Heart right ventricle (tissue), 16 donors: ENCODE data around the gene NECAB2. TPM values are rescaled to one million over a fixed set of nuclear protein-coding genes. Genes with fewer than 3 reads are reported as not detected.

Source experiments
- ATAC-seq, 8 donors: fragments of 200-7000 bp; cut with Tn5 transposase; one replicate each; pipeline ENCODE4 v1.9.1; 2020; ENCODE audit warnings: mild to moderate bottlenecking in 8 of 8, moderate library complexity in 8 of 8, moderate number of reproducible peaks in 1 of 8
- DNase-seq, 2 donors: peaks; one replicate each; pipeline ENCODE4 v3.0.0-alpha.2; 2020
- H3K27ac ChIP-seq, 10 donors: fragments of 200-600 bp; sonication (generic) in 2 of 10; one replicate each; pipeline versions ENCODE4 v1.5.0 to v1.8.0; 2020 to 2022; ENCODE audit warnings: mild to moderate bottlenecking in 3 of 10
- H3K27me3 ChIP-seq, 7 donors: fragments of 200-600 bp; one replicate each; pipeline ENCODE4 v1.8.0; 2021 to 2022; ENCODE audit warnings: mild to moderate bottlenecking in 2 of 7
- H3K36me3 ChIP-seq, 9 donors: fragments of 200-600 bp; sonication (generic) in 1 of 9; one replicate each; pipeline versions ENCODE4 v1.5.0 to v1.8.0; 2020 to 2022; ENCODE audit warnings: mild to moderate bottlenecking in 2 of 9
- H3K4me1 ChIP-seq, 9 donors: fragments of 200-600 bp; sonication (generic) in 1 of 9; one replicate each; pipeline versions ENCODE4 v1.5.0 to v1.8.0; 2020 to 2022; ENCODE audit warnings: mild to moderate bottlenecking in 4 of 9
- H3K4me3 ChIP-seq, 10 donors: fragments of 200-600 bp; sonication (generic) in 2 of 10; one replicate each; pipeline versions ENCODE4 v1.5.0 to v1.8.0; 2020 to 2022; ENCODE audit warnings: mild to moderate bottlenecking in 7 of 10, moderate library complexity in 2 of 10
- H3K9me3 ChIP-seq, 11 donors: fragments of 200-600 bp in 10 of 11; sonication (generic) in 2 of 11; one replicate each; pipeline versions ENCODE4 v1.5.0 to v1.8.0; 2013 to 2022; ENCODE audit warnings: mild to moderate bottlenecking in 2 of 11, control low read depth in 1 of 11, moderate library complexity in 1 of 11
- WGBS, 2 donors: extraction: QIAGEN DNeasy Blood & Tissue Kit; methylation state at CpG; one replicate each; pipeline ENCODE4 v1.1.7; 2013; ENCODE audit warnings: inconsistent platforms in 1 of 2; 5-methylcytosine and 5-hydroxymethylcytosine counted together
- intact Hi-C, 10 donors: fragments of 100-400 bp; cut with DNase I; formaldehyde crosslinking; loops; one replicate each; pipeline versions ENCODE4 v1.11.1 to v1.14.2; 2022
- polyA plus RNA-seq, 2 donors: library from polyadenylated mRNA; stranded (reverse); fragments of 200-250 nt; gene quantifications; one replicate each; pipeline ENCODE4 v1.2.3, GENCODE V29; 2013
- total RNA-seq, 10 donors: library from RNA; stranded (reverse); fragmentation: NEBNext Ultra II Directional in 3 of 10; extraction: Animal tissue kit (Norgen Biotek cat#: 25700) in 3 of 10; gene quantifications; one replicate each; pipeline versions ENCODE4 v1.2.1 to v1.2.4, GENCODE V29; 2021 to 2023
- TF ChIP-seq, protein P1 (sequence below), 9 donors: fragments of 200-600 bp; sonication (generic) in 2 of 9; IDR thresholded peaks; one replicate each; pipeline versions ENCODE4 v1.5.0 to v1.8.0; 2021 to 2022; ENCODE audit warnings: antibody characterized with exemption in 9 of 9, mild to moderate bottlenecking in 5 of 9, moderate library complexity in 1 of 9
- donor health status: Arrhythmogenic right ventricular cardiomyopathy.
- donor health status: ischemic (EF 13 %, LVEDD 7.1; RV severe dilation, severe dysfunction).
- donor health status: healthy with polysubstance abuse.
- donor health status: DM: no; HTN: yes; CAD: no.
- donor health status: DM: no; HTN: no; CAD: no.
- donor health status: ischemic (EF 25% LVEDD 6.9; RV normal size, moderate dysfunction).
- donor health status: ischemic (EF 25% LVEDD 5.7; RV mildly dilated, moderate dysfunction).
- donor health status: healthy.
- donor health status: DM: yes; HTN: yes; CAD: no.
- donor health status: Ischemic cardiomyopathy.
- donor health status: ischemic (EF 35%, LVEDD 5.7; RV mildly dilated, moderate dysfunction).
- donor health status: nonischemic (EF 11% LVEDD 7.7; RV severe dilation, severe dysfunction).
- donor health status: DM: yes; HTN: yes; CAD: no.
- donor health status: PGD.
- donor health status: ischemic (EF 29% LVEDD 5.4; RV normal size, mild dysfunction).
- donor health status: nonischemic (EF 23%, LVEDD 6.1; RV moderate dilation, normal function).

NECAB2 gene
- total and polyA plus RNA-seq, 12 donors = 0.32 to 3.2 (median 1.0) TPM

DNA sequence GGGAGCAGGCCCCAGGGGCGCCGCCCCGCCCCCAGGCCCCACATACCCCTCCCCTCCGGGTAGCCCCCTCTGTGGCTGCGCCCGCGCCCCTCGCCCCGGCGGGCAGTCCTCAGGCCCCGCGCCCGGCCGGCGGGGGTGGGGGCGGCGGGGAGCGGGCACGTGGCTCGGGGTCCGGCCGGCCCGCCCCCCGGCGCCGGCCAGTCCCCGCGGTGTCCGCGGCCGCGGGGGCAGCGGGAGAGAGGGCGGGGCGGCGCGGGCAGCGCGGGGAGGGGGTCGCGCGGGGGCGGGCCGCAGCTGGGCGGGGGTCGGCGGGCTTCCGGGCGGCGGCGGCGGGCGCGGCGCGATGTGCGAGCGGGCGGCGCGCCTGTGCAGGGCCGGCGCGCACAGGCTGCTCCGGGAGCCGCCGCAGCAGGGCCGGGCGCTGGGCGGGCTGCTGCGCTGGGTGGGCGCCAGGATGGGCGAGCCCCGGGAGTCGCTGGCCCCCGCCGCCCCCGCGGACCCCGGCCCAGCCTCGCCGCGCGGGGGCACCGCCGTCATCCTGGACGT, 335 bp downstream of the NECAB2 start:
- Histone ChIP-seq H3K36me3 (peaks cover 0 to 19% (median 0%) of the 10 kb centered on the region in 9 donors), H3K27me3 (peaks cover 0 to 24% (median 8%) of the 10 kb centered on the region in 7 donors), H3K9me3 (no peaks in the 10 kb centered on the region), H3K27ac (no peak overlapping the region), H3K4me1 (peaks cover 0 to 7% (median 0%) of the 10 kb centered on the region in 9 donors), H3K4me3 (peak overlapping the region in 9 of 10 donors; percentile 29 to 47 (median 38))
- ATAC-seq = peak in 1 of 8 donors; percentile 7
- TF ChIP-seq, protein P1, sequence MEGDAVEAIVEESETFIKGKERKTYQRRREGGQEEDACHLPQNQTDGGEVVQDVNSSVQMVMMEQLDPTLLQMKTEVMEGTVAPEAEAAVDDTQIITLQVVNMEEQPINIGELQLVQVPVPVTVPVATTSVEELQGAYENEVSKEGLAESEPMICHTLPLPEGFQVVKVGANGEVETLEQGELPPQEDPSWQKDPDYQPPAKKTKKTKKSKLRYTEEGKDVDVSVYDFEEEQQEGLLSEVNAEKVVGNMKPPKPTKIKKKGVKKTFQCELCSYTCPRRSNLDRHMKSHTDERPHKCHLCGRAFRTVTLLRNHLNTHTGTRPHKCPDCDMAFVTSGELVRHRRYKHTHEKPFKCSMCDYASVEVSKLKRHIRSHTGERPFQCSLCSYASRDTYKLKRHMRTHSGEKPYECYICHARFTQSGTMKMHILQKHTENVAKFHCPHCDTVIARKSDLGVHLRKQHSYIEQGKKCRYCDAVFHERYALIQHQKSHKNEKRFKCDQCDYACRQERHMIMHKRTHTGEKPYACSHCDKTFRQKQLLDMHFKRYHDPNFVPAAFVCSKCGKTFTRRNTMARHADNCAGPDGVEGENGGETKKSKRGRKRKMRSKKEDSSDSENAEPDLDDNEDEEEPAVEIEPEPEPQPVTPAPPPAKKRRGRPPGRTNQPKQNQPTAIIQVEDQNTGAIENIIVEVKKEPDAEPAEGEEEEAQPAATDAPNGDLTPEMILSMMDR (IDR thresholded peaks at IDR 0.05) = no peak
- DNase-seq = no peak
- intact Hi-C loops = loop anchor here in 8 of 10 donors (2.0 to 10.0 kb wide), 9 partner anchors 74 to 516 kb away; partner anchors contain the start of genes TAF1C (in 2 of the 8) and SLC38A8 (in 1 of the 8)
- WGBS, 2 donors = 0 to 1% methylated on average over 13 to 84 of the region's 87 CpGs

DNA sequence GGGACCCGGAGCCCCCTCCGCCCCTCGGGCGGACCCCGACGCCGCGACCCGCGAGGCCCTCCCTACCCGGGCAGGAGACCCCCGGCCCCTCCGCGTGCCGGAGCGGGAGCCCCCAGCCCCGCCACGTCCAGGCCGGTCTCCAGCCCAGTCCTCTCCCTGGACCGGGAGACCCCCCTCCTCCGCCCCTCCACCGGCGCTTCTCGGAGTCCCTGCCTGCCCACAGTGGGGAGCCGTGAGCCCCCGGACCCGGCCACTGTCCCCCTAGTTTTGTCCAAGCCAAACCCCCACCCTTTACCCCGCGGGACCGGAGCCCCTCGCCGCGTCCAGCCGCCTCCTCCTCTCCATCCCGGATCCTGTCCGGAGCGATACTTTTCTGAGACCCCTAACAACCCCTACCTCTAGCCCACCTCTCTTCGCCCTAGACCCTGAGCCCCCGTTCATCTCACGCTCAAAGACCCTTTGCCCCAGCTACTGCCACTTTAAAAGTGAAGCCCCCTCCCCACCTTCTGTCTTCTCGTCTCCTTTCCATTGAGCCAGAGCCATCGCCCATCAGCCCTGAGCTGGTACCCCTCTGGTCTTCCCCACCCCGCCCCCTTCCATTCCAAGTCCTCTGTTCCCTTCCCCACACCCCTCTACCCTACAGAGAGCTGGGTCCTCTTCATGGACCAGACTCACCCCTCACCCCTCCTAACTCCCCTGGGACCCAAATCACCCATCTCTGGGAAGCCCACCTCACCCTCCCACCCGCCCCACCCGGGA, 1.0 kb downstream of the NECAB2 start:
- no peak overlapping the region for H3K27ac ChIP-seq
- no peak overlapping the region for H3K4me3 ChIP-seq
- peaks cover 0 to under 1% (median 0%) of the 10 kb centered on the region in 9 donors for H3K4me1 ChIP-seq
- peaks cover 0 to 24% (median 8%) of the 10 kb centered on the region in 7 donors for H3K27me3 ChIP-seq
- no peaks in the 10 kb centered on the region for H3K9me3 ChIP-seq
- WGBS, 2 donors = 10 to 11% methylated on average over 27 to 45 of the region's 45 CpGs
- peaks cover 0 to 18% (median 0%) of the 10 kb centered on the region in 9 donors for H3K36me3 ChIP-seq
- DNase-seq = no peak
- ATAC-seq = no peak
- intact Hi-C loops = loop anchor here in 8 of 10 donors (2.0 to 10.0 kb wide), 9 partner anchors 73 to 516 kb away; partner anchors contain the start of genes TAF1C (in 2 of the 8) and SLC38A8 (in 1 of the 8)
- TF ChIP-seq, protein P1 (IDR thresholded peaks at IDR 0.05) = no peak

DNA sequence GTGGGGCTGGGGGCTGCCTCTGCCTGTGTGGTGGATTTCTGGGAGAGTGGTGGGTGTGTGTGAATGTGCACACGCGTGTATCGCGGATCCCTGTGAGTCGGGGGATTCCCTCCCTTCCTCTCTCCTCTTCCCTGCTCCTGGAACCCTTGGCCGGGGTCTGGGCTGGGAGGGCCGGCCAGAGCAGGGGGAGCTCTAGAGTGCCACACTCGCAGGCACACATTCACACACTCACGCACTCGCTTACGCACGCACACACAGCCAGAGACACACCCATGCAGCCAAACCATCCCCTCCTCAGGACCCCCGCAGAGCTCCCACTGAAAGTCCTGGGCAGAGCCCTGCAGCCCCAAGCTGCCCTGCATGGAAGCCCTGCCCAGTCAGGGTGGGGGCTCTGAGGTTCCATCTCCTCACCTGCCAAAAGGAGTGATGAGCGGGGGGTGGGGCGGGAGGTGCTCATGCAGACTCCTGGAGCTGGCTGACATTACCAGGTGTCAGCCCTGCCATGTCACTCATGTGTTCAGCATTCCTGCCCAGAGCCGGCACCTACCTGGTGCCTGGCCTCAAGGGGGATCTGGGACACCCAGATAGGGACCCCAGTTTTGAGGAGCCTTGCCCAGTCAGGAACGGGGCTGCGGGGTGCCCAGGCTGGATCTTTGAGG, 1.9 kb downstream of the NECAB2 start:
- Histone ChIP-seq H3K9me3 (no peaks in the 10 kb centered on the region), H3K27ac (no peak overlapping the region), H3K36me3 (peaks cover 0 to 17% (median 0%) of the 10 kb centered on the region in 9 donors), H3K4me3 (no peak overlapping the region), H3K4me1 (no peaks in the 10 kb centered on the region), H3K27me3 (peaks cover 0 to 24% (median 8%) of the 10 kb centered on the region in 7 donors)
- DNase-seq = no peak
- intact Hi-C loops = loop anchor here in 8 of 10 donors (2.0 to 10.0 kb wide), 11 partner anchors 72 to 515 kb away; partner anchors contain the start of genes SLC38A8 (in 2 of the 8) and TAF1C (in 2 of the 8)
- TF ChIP-seq, protein P1 (IDR thresholded peaks at IDR 0.05) = no peak
- no peak for ATAC-seq
- WGBS, 2 donors = 57 to 67% methylated on average over 18 of the region's 18 CpGs

DNA sequence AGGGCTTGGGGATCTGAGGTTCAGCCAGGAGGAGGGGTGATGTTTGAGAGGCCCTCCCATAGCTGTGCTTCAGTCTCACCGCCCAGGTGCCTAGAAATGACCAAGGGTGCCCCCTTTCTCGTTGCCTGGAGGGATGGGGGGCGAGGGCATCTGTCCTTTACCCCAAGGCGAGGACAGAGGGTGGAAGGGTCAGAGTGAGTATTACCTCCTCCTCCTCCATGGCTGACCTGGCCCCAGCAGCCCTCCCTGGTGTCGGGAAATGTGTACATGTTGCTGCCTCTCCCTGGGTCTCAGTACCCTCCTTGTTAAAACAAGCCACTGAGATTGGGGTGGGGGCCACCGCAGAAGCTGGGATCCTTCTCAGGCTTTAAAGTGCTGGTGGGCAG, 2.4 kb downstream of the NECAB2 start:
- ATAC-seq = no peak
- TF ChIP-seq, protein P1 (IDR thresholded peaks at IDR 0.05) = no peak
- peaks cover 0 to 11% (median 0%) of the 10 kb centered on the region in 9 donors for H3K36me3 ChIP-seq
- WGBS, 2 donors = 76 to 84% methylated on average over 6 of the region's 6 CpGs
- peaks cover 0 to 24% (median 8%) of the 10 kb centered on the region in 7 donors for H3K27me3 ChIP-seq
- DNase-seq = no peak
- no peak overlapping the region for H3K4me3 ChIP-seq
- intact Hi-C loops = loop anchor here in 2 of 10 donors (5.0 to 10.0 kb wide), 2 partner anchors 74 to 87 kb away; partner anchors contain the start of gene SLC38A8 (in 1 of the 2)
- H3K4me1 ChIP-seq = no peaks in the 10 kb centered on the region
- H3K9me3 ChIP-seq = no peaks in the 10 kb centered on the region
- H3K27ac ChIP-seq = no peak overlapping the region
